Stomach smooth muscle (tissue), 2 donors: ENCODE measurements around the gene KCNG4.

Source experiments
- H3K27ac ChIP-seq: one replicate; pipeline ENCODE4 v1.7.0; 2013; ENCODE audit warnings: mild to moderate bottlenecking, low read length, inconsistent platforms
- H3K27me3 ChIP-seq, 2 donors: one replicate each; pipeline ENCODE4 v1.7.0; 2013; ENCODE audit warnings: low read length in 2 of 2; ENCODE audit not compliant: insufficient read depth in 2 of 2, control insufficient read depth in 1 of 2
- H3K36me3 ChIP-seq, 2 donors: one replicate each; pipeline ENCODE4 v1.7.0; 2013; ENCODE audit warnings: low read length in 2 of 2; ENCODE audit not compliant: control insufficient read depth in 2 of 2, insufficient read depth in 2 of 2
- H3K4me1 ChIP-seq: one replicate; pipeline ENCODE4 v1.7.0; 2013; ENCODE audit warnings: low read length; ENCODE audit not compliant: control insufficient read depth, insufficient read depth
- H3K4me3 ChIP-seq, 2 donors: one replicate each; pipeline ENCODE4 v1.7.0; 2013; ENCODE audit warnings: low read length in 2 of 2
- H3K9ac ChIP-seq, 2 donors: one replicate each; pipeline ENCODE4 v1.7.0; 2013; ENCODE audit warnings: low read length in 2 of 2, mild to moderate bottlenecking in 1 of 2
- H3K9me3 ChIP-seq, 2 donors: one replicate each; pipeline ENCODE4 v1.7.0; 2013; ENCODE audit warnings: low read length in 2 of 2; ENCODE audit not compliant: control insufficient read depth in 2 of 2
- donor health status: healthy.
- donor health status: Pancreatic carcinoma.

The KCNG4 gene

GRCh38 chr16:84239909-84240308 lies at the start of gene KCNG4:
KCNG4 (minus strand) TSS chr16:84240012; CDS start chr16:84237485, 2,527 bp downstream.
- H3K4me3 ChIP-seq, result no peak within 1 kb of the TSS
- no peaks in the 10 kb centered on the region for H3K36me3 ChIP-seq
- H3K9me3 ChIP-seq, result peaks cover 5 to 8% of the 10 kb centered on the region in 2 donors
- no peaks in the 10 kb centered on the region for H3K4me1 ChIP-seq
- peaks cover 10 to 15% of the 10 kb centered on the region in 2 donors for H3K27me3 ChIP-seq
- H3K27ac ChIP-seq, result no peak within 1 kb of the TSS
- H3K9ac ChIP-seq, result no peak within 1 kb of the TSS

- peaks cover 17% of the 10 kb centered on the region for H3K4me1 ChIP-seq
- no peak overlapping the region for H3K4me3 ChIP-seq
- H3K27me3 ChIP-seq, result peaks cover 6 to 15% of the 10 kb centered on the region in 2 donors
- no peak overlapping the region for H3K27ac ChIP-seq
- H3K9ac ChIP-seq, result no peak overlapping the region
- H3K36me3 ChIP-seq, result no peaks in the 10 kb centered on the region
- peaks cover 0 to 2% of the 10 kb centered on the region in 2 donors for H3K9me3 ChIP-seq
Measured at GRCh38 chr16:84288902-84289301, 49.1 kb upstream of the KCNG4 start.

GRCh38 chr16:84286578-84287240 lies 46.9 kb upstream of the KCNG4 start:
- Histone ChIP-seq H3K36me3 (no peaks in the 10 kb centered on the region), H3K4me3 (no peak overlapping the region), H3K9me3 (peaks cover 0 to 2% of the 10 kb centered on the region in 2 donors), H3K9ac (no peak overlapping the region), H3K27me3 (peaks cover 0 to 6% of the 10 kb centered on the region in 2 donors), H3K4me1 (peaks cover 17% of the 10 kb centered on the region), H3K27ac (no peak overlapping the region)

GRCh38 chr16:84284154-84284722 lies 44.4 kb upstream of the KCNG4 start:
- no peak overlapping the region for H3K9ac ChIP-seq

GRCh38 chr16:84283314-84284153 lies 43.7 kb upstream of the KCNG4 start:
- H3K9ac ChIP-seq, result no peak overlapping the region
- no peak overlapping the region for H3K27ac ChIP-seq

More at GRCh38 chr16:84284154-84284722, 44.4 kb upstream of the KCNG4 start:
- H3K27ac ChIP-seq, result no peak overlapping the region
- peaks cover 13% of the 10 kb centered on the region for H3K4me1 ChIP-seq
- H3K4me3 ChIP-seq, result peak overlapping the region in 1 of 2 donors; percentile 29
- peaks cover 0 to 2% of the 10 kb centered on the region in 2 donors for H3K9me3 ChIP-seq
- peaks cover 0 to 3% of the 10 kb centered on the region in 2 donors for H3K27me3 ChIP-seq
- no peaks in the 10 kb centered on the region for H3K36me3 ChIP-seq

GRCh38 chr16:84282533-84282932 lies 42.7 kb upstream of the KCNG4 start:
- no peaks in the 10 kb centered on the region for H3K36me3 ChIP-seq
- no peak overlapping the region for H3K27ac ChIP-seq
- peaks cover 13% of the 10 kb centered on the region for H3K4me1 ChIP-seq
- H3K4me3 ChIP-seq, result no peak overlapping the region
- no peaks in the 10 kb centered on the region for H3K9me3 ChIP-seq
- no peaks in the 10 kb centered on the region for H3K27me3 ChIP-seq
- H3K9ac ChIP-seq, result no peak overlapping the region

More at GRCh38 chr16:84283314-84284153, 43.7 kb upstream of the KCNG4 start:
- Histone ChIP-seq H3K27me3 (no peaks in the 10 kb centered on the region), H3K9me3 (peaks cover 0 to 1% of the 10 kb centered on the region in 2 donors), H3K36me3 (no peaks in the 10 kb centered on the region), H3K4me3 (peak overlapping the region in 1 of 2 donors; percentile 29), H3K4me1 (peaks cover 13% of the 10 kb centered on the region)

- no peaks in the 10 kb centered on the region for H3K9me3 ChIP-seq
- H3K27ac ChIP-seq, result no peak overlapping the region
Measured at GRCh38 chr16:84281074-84281473, 41.3 kb upstream of the KCNG4 start.

GRCh38 chr16:84279881-84280280 lies 40.1 kb upstream of the KCNG4 start:
- Histone ChIP-seq H3K9me3 (no peaks in the 10 kb centered on the region), H3K27ac (no peak overlapping the region), H3K27me3 (peaks cover 0 to 3% of the 10 kb centered on the region in 2 donors), H3K9ac (no peak overlapping the region), H3K4me1 (peaks cover 7% of the 10 kb centered on the region), H3K36me3 (no peaks in the 10 kb centered on the region), H3K4me3 (no peak overlapping the region)

More at GRCh38 chr16:84281074-84281473, 41.3 kb upstream of the KCNG4 start:
- no peaks in the 10 kb centered on the region for H3K27me3 ChIP-seq
- H3K4me1 ChIP-seq, result peaks cover 9% of the 10 kb centered on the region
- no peak overlapping the region for H3K9ac ChIP-seq
- no peak overlapping the region for H3K4me3 ChIP-seq
- no peaks in the 10 kb centered on the region for H3K36me3 ChIP-seq

- H3K4me3 ChIP-seq, result no peak overlapping the region
- H3K9me3 ChIP-seq, result no peaks in the 10 kb centered on the region
- H3K27ac ChIP-seq, result no peak overlapping the region
- H3K4me1 ChIP-seq, result peaks cover 2% of the 10 kb centered on the region
- H3K27me3 ChIP-seq, result peaks cover 5% of the 10 kb centered on the region in 2 donors
- H3K36me3 ChIP-seq, result no peaks in the 10 kb centered on the region
- H3K9ac ChIP-seq, result no peak overlapping the region
Measured at GRCh38 chr16:84278968-84279367, 39.2 kb upstream of the KCNG4 start.

- H3K27me3 ChIP-seq, result peaks cover 5 to 7% of the 10 kb centered on the region in 2 donors
- no peaks in the 10 kb centered on the region for H3K4me1 ChIP-seq
- H3K36me3 ChIP-seq, result no peaks in the 10 kb centered on the region
- no peak overlapping the region for H3K27ac ChIP-seq
- no peak overlapping the region for H3K9ac ChIP-seq
- H3K4me3 ChIP-seq, result no peak overlapping the region
- H3K9me3 ChIP-seq, result no peaks in the 10 kb centered on the region
Measured at GRCh38 chr16:84278333-84278732, 38.5 kb upstream of the KCNG4 start.
